ENCODE results near the gene JUN. TPM values are rescaled to one million over a fixed set of nuclear protein-coding genes. Genes with fewer than 3 reads are reported as not detected.

Gene JUN
- total RNA-seq, 1 experiment from 2014 or later = 15.9 TPM

- TF ChIP-seq PRDM15 (CRISPR knock-in tag; IDR thresholded peaks at IDR 0.05) (no peak), KAT7 (CRISPR knock-in tag; IDR thresholded peaks at IDR 0.05; ENCODE audit: borderline replicate concordance) (no peak), CREM (CRISPR knock-in tag; IDR thresholded peaks at IDR 0.05) (no peak), USF2 (CRISPR knock-in tag; IDR thresholded peaks at IDR 0.05) (no peak)
Observed at GRCh38 chr1:58786927-58787245, 3.0 kb upstream of the JUN start (continued).

- H3K4me1 Mint-ChIP-seq = peaks cover 25% of the 10 kb centered on the region
- CTCF ChIA-PET = no interaction called here
- peak overlapping the region; percentile 2; the same call in 1 of the 2 replicates for H3K4me3 Mint-ChIP-seq
- ATAC-seq (no peak), DNase-seq (ENCODE audit: low spot score) (no peak)
- H3K36me3 Mint-ChIP-seq = peaks cover 5% of the 10 kb centered on the region; the same call in 1 of the 2 replicates
- POLR2A ChIA-PET = no interaction called here
- H3K27ac Mint-ChIP-seq = no peak overlapping the region
- peaks cover 13% of the 10 kb centered on the region for H3K9me3 Mint-ChIP-seq
- H3K27me3 Mint-ChIP-seq (ENCODE audit: low read depth) = peaks cover 34% of the 10 kb centered on the region
- no peak for TF ChIP-seq IRF1 (CRISPR knock-in tag; IDR thresholded peaks at IDR 0.05)
- TF ChIP-seq NR3C1 (CRISPR knock-in tag; conservative IDR thresholded peaks at IDR 0.05; ENCODE audit: low read depth) = no peak
- TF ChIP-seq AFF4 (CRISPR knock-in tag; IDR thresholded peaks at IDR 0.05; ENCODE audit: borderline replicate concordance) = no peak
- TF ChIP-seq AR (CRISPR knock-in tag; IDR thresholded peaks at IDR 0.05) = no peak
- no peak for TF ChIP-seq TEAD4 (CRISPR knock-in tag; IDR thresholded peaks at IDR 0.05)
- no peak for TF ChIP-seq ZNF532 (CRISPR knock-in tag; IDR thresholded peaks at IDR 0.05; ENCODE audit: borderline replicate concordance)
- TF ChIP-seq ERG (CRISPR knock-in tag; IDR thresholded peaks at IDR 0.05) = no peak
- no peak for TF ChIP-seq ATF3 (CRISPR knock-in tag; conservative IDR thresholded peaks at IDR 0.05)
- TF ChIP-seq CTCF (IDR thresholded peaks at IDR 0.05) = no peak
Observed at GRCh38 chr1:58786184-58786926, 2.5 kb upstream of the JUN start.
